ENCODE data around the gene MAGI2. TPM values are rescaled to one million over a fixed set of nuclear protein-coding genes. Genes with fewer than 3 reads are reported as not detected.

Gene MAGI2
- total RNA-seq, 1 donor from 2014 or later: 0.05 TPM

- intact Hi-C loops (cut with micrococcal nuclease): no loop called here
Observed at GRCh38 chr7:78168865-78169264, 1284.6 kb downstream of the MAGI2 start.

GRCh38 chr7:78167860-78168259 lies 1285.6 kb downstream of the MAGI2 start:
- intact Hi-C loops (cut with micrococcal nuclease): no loop called here

DNA sequence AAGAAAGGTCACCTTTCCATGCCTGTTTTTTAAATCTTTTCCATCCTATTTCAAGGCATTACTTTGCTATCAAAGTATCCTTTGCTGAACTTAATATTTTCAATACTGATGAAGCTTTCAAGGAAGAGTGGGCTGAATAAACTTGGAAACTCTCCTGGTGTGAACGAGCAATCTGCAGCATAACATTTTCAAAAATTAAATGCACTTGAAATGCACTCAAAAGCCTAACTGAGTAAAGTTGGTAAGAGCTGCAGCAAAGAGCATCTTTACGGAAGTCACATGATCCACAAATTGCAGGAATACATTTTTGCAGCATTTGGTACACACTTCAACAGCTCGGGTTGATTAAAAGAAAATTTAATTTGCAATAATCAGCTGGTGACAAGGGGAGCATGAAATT lies 1287.6 kb downstream of the MAGI2 start:
- intact Hi-C loops (cut with micrococcal nuclease): no loop called here

DNA sequence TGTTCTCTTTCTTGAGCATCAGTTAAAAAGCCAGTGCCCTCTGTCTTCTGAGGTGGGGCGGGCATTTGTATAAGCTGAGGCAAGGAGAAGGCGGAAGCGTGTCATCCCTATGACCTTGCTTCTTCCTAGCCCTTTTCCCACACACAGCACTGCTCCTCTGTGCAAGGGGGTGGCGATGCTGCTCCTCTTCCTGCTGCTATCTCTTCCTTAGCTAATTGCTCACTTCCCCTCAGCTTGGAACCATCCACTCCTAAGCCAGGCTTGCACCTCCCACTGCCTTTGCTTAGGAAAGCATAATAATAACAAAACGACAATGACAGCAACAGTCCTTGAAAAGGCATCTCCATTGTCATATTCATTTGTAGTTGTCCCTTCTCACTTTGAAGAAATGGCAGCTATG lies 1288.0 kb downstream of the MAGI2 start:
- intact Hi-C loops (cut with micrococcal nuclease): no loop called here

- intact Hi-C loops (cut with micrococcal nuclease): no loop called here
Observed at GRCh38 chr7:78164459-78164858, 1289.0 kb downstream of the MAGI2 start.

DNA sequence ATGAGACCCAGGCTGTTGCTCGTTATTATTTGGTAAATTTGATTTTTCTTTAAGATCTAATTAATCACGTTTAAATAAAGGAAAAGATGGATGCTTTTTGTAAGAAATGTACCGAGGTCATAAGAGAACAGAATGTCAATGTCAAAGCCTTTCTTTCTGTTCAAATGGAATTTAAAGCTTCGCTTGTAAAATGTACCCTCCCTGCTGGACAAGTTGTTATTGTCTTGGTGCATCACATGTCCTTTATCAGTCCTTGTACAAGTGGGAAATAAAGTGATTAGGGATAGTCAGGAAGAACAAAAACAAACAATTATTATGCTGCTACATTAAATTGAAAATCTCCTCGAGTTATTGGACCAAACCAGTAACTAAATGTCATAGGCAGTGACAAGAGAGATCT lies 1291.7 kb downstream of the MAGI2 start:
- intact Hi-C loops (cut with micrococcal nuclease): no loop called here

DNA sequence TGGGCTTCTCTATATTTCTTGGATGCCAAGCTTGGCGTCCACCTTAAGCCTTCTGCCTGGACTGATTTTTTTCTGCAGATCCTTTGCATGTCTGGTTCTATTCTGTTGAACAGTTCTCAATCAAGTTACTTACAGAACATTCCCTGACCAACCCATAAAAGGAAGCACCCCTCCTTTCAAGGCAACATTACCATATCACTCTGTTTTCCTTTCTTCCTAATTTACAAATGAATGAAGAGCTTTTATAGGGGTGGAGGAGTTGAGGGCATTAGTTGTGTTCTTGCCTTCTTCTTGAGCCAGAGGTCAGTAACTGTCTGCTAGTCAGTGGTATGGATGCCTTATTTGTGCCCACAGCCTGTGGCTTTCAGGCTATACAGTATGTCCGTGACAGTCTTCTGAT lies 1293.9 kb downstream of the MAGI2 start:
- intact Hi-C loops (cut with micrococcal nuclease): no loop called here

- intact Hi-C loops (cut with micrococcal nuclease): no loop called here
Observed at GRCh38 chr7:78153285-78153684, 1300.2 kb downstream of the MAGI2 start.

DNA sequence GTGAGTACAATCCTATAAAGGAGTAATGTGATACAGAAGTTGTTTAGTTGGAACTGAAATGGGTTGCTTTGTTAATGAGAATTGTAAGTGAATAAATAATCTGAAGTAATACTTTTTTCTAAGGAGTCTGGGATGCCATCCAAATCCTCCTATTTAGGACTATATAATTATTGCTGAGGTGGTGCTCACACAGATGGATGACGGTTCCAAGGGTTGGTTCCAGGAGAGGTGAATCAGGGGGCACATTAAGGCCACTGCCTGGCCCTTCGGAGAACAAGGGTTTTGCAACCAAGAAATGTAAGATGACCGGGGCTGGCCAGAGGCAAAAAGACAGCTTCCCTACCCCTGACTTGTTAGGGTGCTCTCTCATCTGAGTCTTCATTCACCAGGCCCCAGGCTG lies 1302.2 kb downstream of the MAGI2 start:
- intact Hi-C loops (cut with micrococcal nuclease): no loop called here

DNA sequence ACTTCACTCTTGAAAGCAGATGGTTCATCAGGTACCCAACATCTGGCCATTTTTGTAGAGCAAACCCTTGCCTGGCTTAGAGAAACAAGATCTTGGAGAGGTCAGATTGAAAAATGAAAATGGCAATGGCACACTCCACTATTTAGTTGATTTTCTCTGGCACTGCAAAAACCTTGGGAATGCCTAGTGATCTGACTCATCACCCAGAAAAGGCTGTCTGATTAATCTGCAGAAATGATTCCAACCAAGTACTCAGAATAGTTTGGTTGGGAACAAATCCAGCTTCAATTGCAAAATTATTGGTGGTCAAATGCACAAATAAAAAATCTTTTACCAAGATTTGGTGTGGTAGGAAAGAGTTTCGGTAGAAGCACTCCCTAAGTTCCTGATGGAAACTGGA lies 1303.7 kb downstream of the MAGI2 start:
- intact Hi-C loops (cut with micrococcal nuclease): no loop called here

DNA sequence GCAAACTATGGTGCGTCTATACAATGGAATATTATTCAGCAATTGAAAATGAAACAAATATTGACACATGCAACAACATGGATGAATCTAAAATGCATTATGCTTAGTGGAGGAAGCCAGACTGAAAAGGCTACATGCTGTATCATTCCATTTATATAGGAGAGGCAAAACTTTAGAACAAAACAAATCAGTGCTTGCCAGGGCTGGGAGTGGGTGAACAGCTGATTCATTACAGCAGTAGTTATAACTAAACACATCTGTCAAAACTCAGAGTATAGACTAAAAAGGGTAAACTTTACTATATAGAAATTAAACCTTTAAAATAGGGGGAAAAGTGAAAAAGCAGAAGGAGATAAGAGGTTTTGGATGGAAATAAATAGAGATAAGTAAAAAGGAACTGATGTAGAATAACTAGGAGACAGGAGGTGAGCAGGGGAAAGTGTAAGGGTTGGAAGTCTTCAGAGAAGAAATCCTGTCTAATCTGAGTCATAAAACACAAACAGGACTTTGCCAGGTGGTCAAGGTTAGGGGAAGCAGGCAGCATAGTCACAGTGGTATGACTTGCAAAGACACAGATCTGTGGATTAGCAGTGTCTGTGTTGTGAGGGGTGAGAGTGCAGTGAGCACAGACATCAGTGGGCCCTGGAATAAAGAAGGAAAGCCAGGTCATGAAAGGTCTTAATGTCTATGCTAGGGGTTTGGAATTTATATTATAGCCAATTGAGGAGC lies 1305.1 kb downstream of the MAGI2 start:
- intact Hi-C loops (cut with micrococcal nuclease): no loop called here

GRCh38 chr7:78146546-78146945 lies 1306.9 kb downstream of the MAGI2 start:
- intact Hi-C loops (cut with micrococcal nuclease): no loop called here

GRCh38 chr7:78143661-78144060 lies 1309.8 kb downstream of the MAGI2 start:
- intact Hi-C loops (cut with micrococcal nuclease): no loop called here

DNA sequence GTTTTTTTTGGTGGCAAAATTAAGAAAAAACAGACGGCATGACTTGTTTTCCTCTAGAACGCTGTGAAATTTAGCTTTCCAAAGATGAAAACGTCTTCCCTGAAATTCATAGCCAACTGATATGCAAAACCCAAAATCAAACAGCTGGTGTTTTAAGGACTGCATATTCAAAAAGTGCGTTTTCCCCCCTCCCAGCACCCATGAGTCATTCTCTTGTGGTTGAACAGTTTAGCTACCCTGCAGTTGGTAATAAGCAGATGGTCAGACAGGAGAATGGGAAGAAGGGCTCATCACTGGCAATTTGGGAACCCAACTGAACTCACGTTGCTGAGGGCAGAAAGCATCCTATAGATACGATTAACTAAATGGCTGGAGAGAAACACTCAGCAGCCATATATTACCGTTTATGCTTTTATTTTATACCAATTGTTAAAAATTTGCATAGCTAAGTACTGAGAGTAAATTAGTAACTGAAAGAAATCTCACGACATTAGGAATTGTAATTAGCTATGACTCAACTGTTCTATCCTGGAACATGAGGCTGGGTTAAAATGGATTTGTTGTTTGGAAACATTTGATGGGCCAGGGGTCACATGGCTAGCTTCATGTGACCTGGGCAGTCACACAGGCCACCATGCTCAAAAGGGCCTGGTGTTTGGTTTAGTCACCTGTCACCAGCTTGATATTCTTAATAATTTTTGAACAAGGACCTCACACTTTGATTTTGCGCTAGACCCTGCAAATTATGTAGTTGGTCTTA lies 1311.8 kb downstream of the MAGI2 start:
- intact Hi-C loops (cut with micrococcal nuclease): no loop called here

GRCh38 chr7:78140109-78140508 lies 1313.4 kb downstream of the MAGI2 start:
- intact Hi-C loops (cut with micrococcal nuclease): no loop called here

DNA sequence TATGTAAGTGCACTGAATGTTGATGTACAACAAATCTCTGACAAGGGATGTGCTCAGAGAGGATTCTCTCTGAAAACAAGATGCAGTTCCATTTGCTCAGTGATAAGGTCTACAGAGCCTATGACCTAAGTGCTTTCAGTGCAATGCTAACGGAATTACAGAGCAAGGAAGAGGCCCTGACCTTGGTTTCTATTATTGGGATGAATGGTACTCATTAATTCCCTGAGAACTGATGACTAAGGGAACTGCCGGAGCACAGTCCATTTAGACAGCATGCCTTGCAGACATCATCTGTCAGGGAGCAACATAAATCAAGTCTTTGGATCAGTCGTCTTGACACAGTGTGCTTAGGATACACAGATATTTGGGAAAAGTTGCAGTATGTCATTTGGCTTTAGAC lies 1314.1 kb downstream of the MAGI2 start:
- intact Hi-C loops (cut with micrococcal nuclease): no loop called here

GRCh38 chr7:78134774-78135173 lies 1318.7 kb downstream of the MAGI2 start:
- intact Hi-C loops (cut with micrococcal nuclease): no loop called here

DNA sequence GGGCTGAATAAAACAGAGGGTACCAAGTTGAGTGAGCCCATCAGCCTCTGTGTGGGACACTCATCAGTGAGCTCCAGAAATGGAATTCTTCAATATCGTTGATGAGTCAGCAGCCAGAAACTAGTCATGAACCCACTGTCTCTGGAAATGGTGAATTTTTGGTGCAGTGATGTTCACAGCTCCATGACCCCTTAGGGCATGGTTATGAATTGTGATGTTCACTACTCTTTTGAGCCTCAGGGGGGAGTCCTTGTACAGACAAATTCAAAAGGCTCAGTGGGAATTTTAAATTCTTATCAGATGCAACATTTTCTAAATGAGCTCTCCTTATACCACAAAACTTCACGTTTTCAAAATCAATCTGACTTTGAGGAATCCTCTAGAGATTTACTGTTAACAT lies 1319.2 kb downstream of the MAGI2 start:
- intact Hi-C loops (cut with micrococcal nuclease): no loop called here

- intact Hi-C loops (cut with micrococcal nuclease): no loop called here
Observed at GRCh38 chr7:78130446-78131215, 1322.8 kb downstream of the MAGI2 start.

DNA sequence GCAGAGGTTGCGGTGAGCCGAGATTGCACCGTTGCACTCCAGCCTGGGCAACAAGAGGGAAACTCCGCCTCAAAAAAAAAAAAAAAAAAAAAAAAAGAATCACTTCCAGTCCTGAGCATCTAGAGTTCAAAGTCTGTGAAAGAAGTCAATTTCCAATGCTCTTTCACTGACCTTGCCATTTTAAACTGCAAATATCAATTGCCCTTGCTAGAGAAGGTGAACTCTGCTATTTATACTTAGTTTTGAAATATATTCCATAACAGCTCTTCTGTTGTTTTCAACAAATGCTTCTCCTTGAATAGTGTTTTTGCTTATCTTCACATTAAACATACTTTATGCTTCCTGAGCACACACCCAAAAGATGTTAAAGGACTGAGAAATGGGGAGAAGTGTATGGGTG lies 1323.6 kb downstream of the MAGI2 start:
- intact Hi-C loops (cut with micrococcal nuclease): no loop called here

- intact Hi-C loops (cut with micrococcal nuclease): no loop called here
Observed at GRCh38 chr7:78127009-78127408, 1326.5 kb downstream of the MAGI2 start.

DNA sequence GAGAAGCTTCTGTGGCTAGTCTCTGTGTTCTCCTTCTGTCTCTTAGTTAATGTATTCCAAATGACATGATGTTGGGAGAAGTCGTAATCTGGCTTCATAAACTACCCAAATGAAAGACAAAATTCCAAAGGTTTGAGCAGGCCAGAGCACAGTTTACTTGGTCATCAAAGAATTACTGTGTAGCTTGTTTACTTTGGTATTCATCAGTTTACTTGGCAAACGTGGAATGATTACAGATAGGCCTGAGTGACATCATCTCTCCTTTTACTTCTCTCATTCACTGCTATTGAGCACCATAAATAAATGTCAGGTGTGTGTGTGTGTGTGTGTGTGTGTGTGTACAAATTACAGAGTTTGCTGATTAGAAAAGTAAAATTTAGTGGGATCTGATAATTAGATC lies 1327.6 kb downstream of the MAGI2 start:
- intact Hi-C loops (cut with micrococcal nuclease): no loop called here
